Epithelial cell of prostate (primary cell): ENCODE results near the gene MEI4.
"Not testable (repeated sequence)": the region's sequence is repeated elsewhere in the genome, so short reads cannot be mapped to it uniquely, and the experiment has no call there.

Source experiments
- DNase-seq: peaks from one replicate; pipeline ENCODE4 v3.0.0-alpha.2; 2011; ENCODE audit warnings: low read depth, low spot score
- H3K27ac ChIP-seq: fragments of 450-650 bp; 2 replicates; pipeline ENCODE4 v1.5.1; 2017; ENCODE audit warnings: mild to moderate bottlenecking

The MEI4 gene

GRCh38 chr6:77652739-77653138 lies at the start of gene MEI4:
Gene MEI4 (plus strand): TSS chr6:77653039. CDS start chr6:77690672, 37,633 bp downstream.
- no peak within 1 kb of the TSS for H3K27ac ChIP-seq
- DNase-seq: no peak

- H3K27ac ChIP-seq: no peak overlapping the region
- no peak for DNase-seq
These were observed 48.4 kb upstream of the MEI4 start for GRCh38 chr6:77604476-77604875.

DNA sequence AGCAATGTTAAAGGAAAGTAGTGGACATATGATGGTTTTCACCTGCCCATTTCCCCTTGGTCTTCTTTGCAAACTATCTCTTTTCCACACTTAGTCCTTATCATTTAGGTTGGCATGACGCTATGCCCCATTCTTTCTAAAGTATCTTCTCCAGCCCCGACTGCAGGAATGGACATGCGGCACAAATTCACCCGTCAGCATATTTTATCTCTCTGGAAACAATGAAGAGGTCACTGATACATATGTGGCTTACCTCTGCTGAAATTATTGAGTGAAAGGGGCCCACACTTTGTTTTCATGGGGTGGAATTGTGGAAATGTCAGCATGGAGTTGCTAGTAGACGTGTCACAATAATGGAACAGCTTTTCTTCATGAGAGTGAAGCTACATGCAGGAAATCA lies 45.8 kb upstream of the MEI4 start:
- no peak overlapping the region for H3K27ac ChIP-seq
- DNase-seq: no peak

DNA sequence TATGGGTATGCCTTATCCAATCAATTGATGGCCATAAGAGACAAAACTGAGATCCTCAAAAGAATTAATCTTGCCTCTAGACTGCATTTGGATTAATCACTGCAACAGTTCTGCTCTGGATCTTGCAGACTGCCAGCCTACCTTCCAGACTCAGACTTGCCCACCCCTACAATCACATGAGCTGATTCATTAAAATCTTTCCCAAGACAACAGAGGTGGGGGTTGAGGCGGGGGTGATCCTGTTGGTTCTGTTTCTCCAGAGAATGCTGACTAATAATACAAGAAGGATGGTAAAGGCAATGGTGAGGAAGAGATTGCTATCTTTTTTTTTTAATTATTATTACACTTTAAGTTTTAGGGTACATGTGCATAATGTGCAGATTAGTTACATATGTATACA lies 43.7 kb upstream of the MEI4 start:
- DNase-seq: no peak
- no peak overlapping the region for H3K27ac ChIP-seq

DNA sequence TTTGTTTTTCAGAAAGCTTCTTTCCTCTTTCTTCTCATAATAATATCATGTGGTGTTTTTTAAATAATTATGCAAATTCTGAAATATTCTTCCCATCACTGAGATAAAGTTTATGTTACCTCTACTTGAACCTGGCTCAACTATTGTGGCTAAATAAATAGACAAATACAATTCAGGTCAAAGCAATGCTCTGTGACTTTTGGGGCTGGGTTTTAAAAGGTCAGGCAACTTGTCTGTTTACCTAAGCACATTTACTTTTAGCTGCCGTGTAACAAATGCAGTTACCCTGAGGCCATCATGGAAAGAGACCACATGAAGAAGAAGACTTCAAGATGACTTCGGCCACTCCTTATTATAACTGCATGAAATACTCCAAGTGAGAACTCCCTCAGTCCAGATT lies 33.7 kb upstream of the MEI4 start:
- H3K27ac ChIP-seq: no peak overlapping the region
- no peak for DNase-seq

DNA sequence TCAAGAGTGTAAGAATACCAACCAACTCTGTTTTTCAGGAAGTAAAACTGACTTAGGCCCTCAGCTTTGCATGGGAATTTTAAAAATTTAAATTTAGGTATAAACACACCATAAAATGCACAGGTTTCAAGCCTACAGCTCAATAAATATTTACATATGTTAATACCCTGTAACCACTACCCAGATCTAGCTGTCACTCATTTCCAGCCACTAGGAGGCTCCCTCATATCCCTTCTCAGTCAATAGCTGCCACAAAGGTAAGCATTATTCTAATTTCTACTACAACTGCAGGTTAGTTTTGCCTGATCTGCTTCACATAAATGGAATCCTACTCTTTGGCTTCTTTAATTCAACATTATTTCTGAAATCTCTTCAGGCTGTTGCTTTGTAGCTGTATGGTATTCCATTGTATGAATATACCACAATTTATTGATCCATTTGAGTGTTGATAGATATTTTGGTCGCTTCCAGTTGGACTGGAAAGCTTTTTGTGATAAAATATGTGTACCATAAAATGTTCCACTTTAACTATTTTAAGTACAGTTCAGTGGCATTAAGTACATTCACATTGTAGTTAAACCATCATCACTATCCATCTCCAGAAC lies 32.5 kb upstream of the MEI4 start:
- H3K27ac ChIP-seq: no peak overlapping the region
- DNase-seq: no peak

DNA sequence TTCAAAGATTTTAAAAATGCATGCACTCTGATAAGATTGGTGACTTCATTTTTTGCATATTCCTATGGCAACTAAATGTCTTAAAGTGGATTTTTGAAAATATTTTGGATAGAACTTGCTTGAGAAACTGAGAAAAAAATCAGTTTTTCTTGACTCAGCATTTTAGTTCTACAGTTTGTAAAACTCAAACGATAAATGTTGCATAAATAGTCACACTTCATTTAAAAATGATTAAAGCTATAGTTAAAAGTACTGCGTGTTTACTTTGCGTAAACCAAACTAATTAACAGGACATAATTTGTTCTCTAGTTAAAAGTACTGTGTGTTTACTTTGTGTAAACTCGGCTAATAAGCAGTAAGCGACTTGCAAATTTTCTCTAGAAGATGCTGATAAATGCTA lies 28.3 kb upstream of the MEI4 start:
- DNase-seq: no peak
- H3K27ac ChIP-seq: no peak overlapping the region

GRCh38 chr6:77626426-77626825 lies 26.4 kb upstream of the MEI4 start:
- DNase-seq: no peak

DNA sequence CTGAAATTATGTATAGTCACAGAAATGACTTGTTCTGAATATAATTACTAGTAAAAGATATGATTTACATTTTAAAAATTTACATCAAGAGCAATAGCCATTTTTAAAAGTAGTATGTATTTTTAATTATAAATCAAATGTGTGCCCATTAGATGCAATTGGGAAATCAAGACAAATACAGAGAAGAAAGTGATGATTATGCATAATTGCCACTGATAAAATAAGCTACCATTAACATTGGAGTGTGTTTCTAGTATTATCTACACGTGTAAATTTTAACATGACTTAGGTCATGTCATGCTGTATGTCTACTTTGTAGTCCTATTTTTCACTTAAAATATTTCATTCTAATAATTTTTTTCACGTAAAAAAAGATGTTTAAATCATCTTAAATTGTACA lies 22.8 kb upstream of the MEI4 start:
- no peak overlapping the region for H3K27ac ChIP-seq
- DNase-seq: no peak

More at GRCh38 chr6:77626426-77626825, 26.4 kb upstream of the MEI4 start:
- no peak overlapping the region for H3K27ac ChIP-seq

DNA sequence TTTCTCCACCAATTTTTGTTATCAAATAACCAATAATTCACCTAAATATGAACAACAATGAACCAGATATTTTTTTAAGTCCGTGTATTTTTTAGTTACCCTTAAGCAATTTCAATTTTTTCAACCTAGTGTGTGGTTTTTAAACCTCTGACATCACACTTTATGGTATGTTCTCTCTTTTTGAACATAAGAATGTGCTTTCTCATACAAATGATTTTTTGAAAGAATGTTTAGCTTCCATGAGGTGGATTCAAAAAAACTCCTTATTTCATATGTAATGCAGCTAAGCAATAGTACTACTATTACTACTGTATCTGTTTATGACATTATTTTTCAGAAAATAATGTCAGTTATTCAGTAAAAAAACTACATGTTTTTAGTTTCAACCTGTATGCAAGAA lies 19.4 kb upstream of the MEI4 start:
- DNase-seq: no peak
- H3K27ac ChIP-seq: no peak overlapping the region

DNA sequence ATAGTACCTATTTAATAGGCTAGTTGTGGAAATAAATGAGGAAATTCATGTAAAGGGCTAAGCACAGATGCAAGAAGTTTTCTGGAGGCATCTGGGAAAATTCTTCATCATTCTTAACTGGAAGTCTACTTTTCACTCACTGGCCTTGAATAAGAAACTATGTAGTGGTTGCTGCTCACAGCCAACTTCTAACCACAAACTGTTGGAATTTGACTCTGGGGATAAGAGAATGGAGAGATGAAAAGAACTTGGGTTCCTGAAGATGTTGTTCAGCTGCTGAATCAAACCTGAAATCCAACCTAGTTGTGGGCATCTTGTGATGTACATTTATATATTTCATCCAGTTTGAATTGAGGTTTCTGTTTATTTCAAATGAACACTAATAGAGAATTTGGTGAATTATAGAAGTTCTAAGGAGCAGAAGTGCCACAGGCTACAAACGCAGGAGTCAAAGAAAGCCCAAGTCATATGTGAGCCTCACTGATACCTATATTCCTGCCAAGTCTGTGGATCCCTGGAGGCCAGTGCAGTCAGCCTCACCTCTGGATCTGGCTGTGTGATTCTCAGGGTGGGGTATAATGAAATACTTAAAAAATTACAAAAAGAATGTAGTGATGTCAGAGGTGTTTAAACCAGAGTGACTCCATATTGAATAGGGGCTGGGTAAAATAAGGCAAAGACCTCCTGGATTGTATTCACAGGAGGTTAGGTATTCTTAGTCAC lies 18.7 kb upstream of the MEI4 start:
- no peak overlapping the region for H3K27ac ChIP-seq
- DNase-seq: no peak

- H3K27ac ChIP-seq: no peak overlapping the region
- DNase-seq: no peak
These were observed 14.6 kb upstream of the MEI4 start for GRCh38 chr6:77638129-77638830.

DNA sequence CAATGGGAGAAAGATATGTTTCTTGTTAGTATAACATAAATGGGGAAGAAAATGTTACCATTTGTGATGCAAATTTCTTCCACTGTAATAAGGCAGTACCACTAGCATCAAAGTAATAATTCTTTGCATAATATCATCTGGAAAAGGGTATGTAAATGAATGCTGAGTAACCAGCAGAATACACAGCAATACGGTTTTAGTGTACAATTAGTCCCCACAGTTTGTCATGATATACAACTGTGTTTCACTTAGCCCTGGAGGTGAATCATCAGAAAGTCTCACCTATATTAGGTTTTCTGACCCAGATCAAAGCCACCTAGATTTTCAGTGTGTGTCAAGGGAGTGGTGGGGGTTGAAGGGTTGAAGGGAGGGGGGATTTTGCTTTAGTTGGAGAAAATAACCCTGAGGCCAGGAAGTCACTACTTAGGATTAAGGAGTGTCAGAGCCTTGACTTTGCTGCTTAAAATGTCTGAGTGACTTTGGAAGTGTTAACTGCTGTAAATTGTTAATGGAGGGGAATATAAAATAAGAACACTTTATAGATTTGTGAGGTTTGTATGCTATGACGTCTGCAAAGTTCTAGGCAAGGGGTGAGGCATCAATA lies 8.6 kb upstream of the MEI4 start:
- no peak for DNase-seq
- H3K27ac ChIP-seq: no peak overlapping the region

GRCh38 chr6:77650098-77650663 lies 2.7 kb upstream of the MEI4 start:
- no peak overlapping the region for H3K27ac ChIP-seq
- no peak for DNase-seq

- no peak overlapping the region for H3K27ac ChIP-seq
- no peak for DNase-seq
These were observed 977 bp downstream of the MEI4 start for GRCh38 chr6:77653816-77654215.

GRCh38 chr6:77655035-77655434 lies 2.2 kb downstream of the MEI4 start:
- not testable (repeated sequence) for DNase-seq, H3K27ac ChIP-seq

GRCh38 chr6:77656999-77657764 lies 4.3 kb downstream of the MEI4 start:
- no peak overlapping the region for H3K27ac ChIP-seq
- DNase-seq: no peak

DNA sequence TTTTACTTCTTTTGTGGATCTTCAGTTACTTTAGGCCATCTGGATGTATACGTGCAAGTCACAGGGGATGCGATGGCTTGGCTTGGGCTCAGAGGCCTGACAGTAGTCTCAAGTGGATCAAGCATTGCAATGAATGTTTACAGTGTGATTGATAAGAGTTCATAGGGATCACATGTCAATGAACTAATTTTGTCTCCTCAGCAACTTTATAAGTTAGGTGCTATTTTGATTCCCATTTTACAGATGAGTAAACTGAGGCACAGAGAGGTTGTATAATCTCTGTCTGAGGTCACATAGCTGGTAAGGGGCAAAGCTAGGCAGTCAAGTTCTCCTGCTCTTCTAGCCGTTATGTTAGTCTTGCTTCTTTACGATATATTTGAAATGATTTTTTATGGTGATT lies 13.5 kb downstream of the MEI4 start:
- no peak overlapping the region for H3K27ac ChIP-seq
- DNase-seq: no peak

GRCh38 chr6:77666846-77667245 lies 14.0 kb downstream of the MEI4 start:
- DNase-seq: no peak
- H3K27ac ChIP-seq: no peak overlapping the region

DNA sequence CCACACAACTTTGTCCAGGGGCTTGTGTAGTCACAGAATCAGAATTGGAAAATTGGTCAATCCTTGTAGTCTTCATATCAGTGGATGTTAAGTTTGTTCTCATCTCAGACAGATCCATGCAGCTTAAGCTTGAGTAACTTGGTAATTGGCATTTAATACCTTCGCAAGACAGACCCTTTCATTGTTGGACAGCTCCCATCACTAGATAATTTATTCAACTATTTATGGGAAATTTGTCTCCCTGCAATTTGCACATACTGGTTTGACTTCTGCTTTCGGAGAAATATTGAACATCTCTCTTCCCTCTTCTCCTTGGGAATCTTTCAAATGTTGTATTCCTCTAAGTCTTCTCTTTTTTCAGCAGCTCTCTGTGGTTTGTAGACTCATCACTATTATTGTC lies 17.1 kb downstream of the MEI4 start:
- no peak for DNase-seq
- H3K27ac ChIP-seq: no peak overlapping the region
